Loucy (cell line): ENCODE measurements around the gene TTC16.

Experiments used
- H2AFZ ChIP-seq: fragments of 200-600 bp; sonication (generic); 2 replicates; pipeline ENCODE4 v1.6.0; 2016; ENCODE audit warnings: antibody characterized with exemption, mild to moderate bottlenecking, low read length, moderate library complexity
- H3F3A ChIP-seq: fragments of 200-600 bp; 2 replicates; pipeline ENCODE4 v1.6.0; 2016; ENCODE audit warnings: antibody characterized with exemption, low read depth, mild to moderate bottlenecking
- H3K27me3 ChIP-seq: fragments of 200-600 bp; sonication (generic); 2 replicates; pipeline ENCODE4 v1.6.1; 2014; ENCODE audit warnings: low read length, mild to moderate bottlenecking; ENCODE audit not compliant: insufficient read depth, poor library complexity, severe bottlenecking
- H3K36me3 ChIP-seq: fragments of 200-600 bp; sonication (generic); 2 replicates; pipeline ENCODE4 v1.6.1; 2016; ENCODE audit warnings: low read length; ENCODE audit not compliant: insufficient read depth
- H3K4me1 ChIP-seq: fragments of 200-600 bp; sonication (generic); 2 replicates; pipeline ENCODE4 v1.5.1; 2014; ENCODE audit warnings: low read length, mild to moderate bottlenecking; ENCODE audit not compliant: insufficient read depth, poor library complexity, severe bottlenecking
- H3K4me2 ChIP-seq: fragments of 200-600 bp; sonication (generic); 2 replicates; pipeline ENCODE4 v1.6.0; 2014; ENCODE audit warnings: antibody characterized with exemption, low read length, low read depth, mild to moderate bottlenecking; ENCODE audit not compliant: poor library complexity, severe bottlenecking
- H3K4me3 ChIP-seq: fragments of 200-600 bp; sonication (generic); 2 replicates; pipeline ENCODE4 v1.5.1; 2014; ENCODE audit warnings: low read length, mild to moderate bottlenecking, mixed read lengths; ENCODE audit not compliant: poor library complexity, severe bottlenecking
- H3K79me2 ChIP-seq: fragments of 200-600 bp; sonication (generic); 2 replicates; pipeline ENCODE4 v1.6.1; 2014; ENCODE audit warnings: low read length; ENCODE audit not compliant: insufficient read depth
- H3K9ac ChIP-seq: fragments of 200-600 bp; sonication (generic); 2 replicates; pipeline ENCODE4 v1.6.0; 2014; ENCODE audit warnings: mild to moderate bottlenecking, low read depth, low read length, moderate library complexity; ENCODE audit not compliant: poor library complexity, severe bottlenecking
- H3K9me2 ChIP-seq: fragments of 200-600 bp; sonication (generic); replicated peaks from 2 replicates; pipeline ENCODE4 v1.6.1; 2016; ENCODE audit warnings: low read depth, low read length, mixed read lengths
- H3K9me3 ChIP-seq: fragments of 200-600 bp; sonication (generic); 2 replicates; pipeline ENCODE4 v1.6.1; 2014; ENCODE audit warnings: mild to moderate bottlenecking, antibody characterized with exemption, low read length, low read depth; ENCODE audit not compliant: insufficient read depth
- H4K20me1 ChIP-seq: fragments of 200-600 bp; sonication (generic); 2 replicates; pipeline ENCODE4 v1.6.0; 2014; ENCODE audit warnings: antibody characterized with exemption, low read length, mild to moderate bottlenecking; ENCODE audit not compliant: insufficient read depth, poor library complexity, severe bottlenecking
- EZH2phosphoT487 ChIP-seq: fragments of 200-600 bp; IDR thresholded peaks from 2 replicates; pipeline ENCODE4 v1.6.1; 2018; ENCODE audit warnings: antibody characterized with exemption, mild to moderate bottlenecking, moderate library complexity, borderline replicate concordance
- TF ChIP-seq, protein P1 (sequence below): fragments of 200-600 bp; sonication (generic); conservative IDR thresholded peaks from 2 replicates; pipeline ENCODE4 v1.5.1; 2014; ENCODE audit warnings: mild to moderate bottlenecking, antibody characterized with exemption, low read length

Gene TTC16

DNA sequence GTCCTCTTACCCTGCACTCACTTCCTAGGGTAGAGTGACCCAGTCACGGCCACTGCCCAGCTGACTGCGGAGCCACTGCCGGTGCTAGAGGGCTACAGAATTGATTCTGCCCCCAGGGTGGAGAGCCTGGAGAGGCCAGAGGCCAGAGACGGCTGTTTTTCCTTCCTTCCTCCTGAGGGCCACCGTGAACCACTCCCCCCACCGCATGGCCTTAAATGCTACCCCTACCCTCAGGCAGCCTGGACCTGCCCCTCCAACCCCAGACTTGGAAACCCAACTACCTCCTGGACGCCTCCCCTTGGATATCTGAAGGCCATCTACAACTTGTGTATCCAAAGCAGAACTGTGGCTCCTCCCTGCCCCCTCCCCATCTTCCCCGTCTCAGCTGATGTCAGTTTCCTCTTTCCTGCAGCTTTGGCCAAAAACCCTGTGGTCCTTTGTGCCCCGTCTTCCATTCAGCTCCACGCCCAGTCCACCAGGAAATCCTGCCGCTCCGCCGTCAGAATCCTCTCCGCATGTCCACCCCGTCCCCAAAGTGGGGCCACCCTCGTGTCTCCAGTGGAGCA is 46.3 kb downstream of the TTC16 start:
- Histone ChIP-seq H3K79me2 (peaks cover 54% of the 10 kb centered on the region), H3K9me2 (no peaks in the 10 kb centered on the region), H4K20me1 (peaks cover 21% of the 10 kb centered on the region), H3K4me3 (no peak overlapping the region), H3K9me3 (no peaks in the 10 kb centered on the region), H3K27me3 (no peaks in the 10 kb centered on the region), H2AFZ (no peak overlapping the region), H3K4me1 (peaks cover 4% of the 10 kb centered on the region), H3K4me2 (no peak overlapping the region), H3K36me3 (peaks cover 46% of the 10 kb centered on the region; the same call in 1 of the 2 replicates), H3F3A (no peaks in the 10 kb centered on the region), H3K9ac (no peak overlapping the region)
- no peak for TF ChIP-seq EZH2phosphoT487
- TF ChIP-seq, protein P1, sequence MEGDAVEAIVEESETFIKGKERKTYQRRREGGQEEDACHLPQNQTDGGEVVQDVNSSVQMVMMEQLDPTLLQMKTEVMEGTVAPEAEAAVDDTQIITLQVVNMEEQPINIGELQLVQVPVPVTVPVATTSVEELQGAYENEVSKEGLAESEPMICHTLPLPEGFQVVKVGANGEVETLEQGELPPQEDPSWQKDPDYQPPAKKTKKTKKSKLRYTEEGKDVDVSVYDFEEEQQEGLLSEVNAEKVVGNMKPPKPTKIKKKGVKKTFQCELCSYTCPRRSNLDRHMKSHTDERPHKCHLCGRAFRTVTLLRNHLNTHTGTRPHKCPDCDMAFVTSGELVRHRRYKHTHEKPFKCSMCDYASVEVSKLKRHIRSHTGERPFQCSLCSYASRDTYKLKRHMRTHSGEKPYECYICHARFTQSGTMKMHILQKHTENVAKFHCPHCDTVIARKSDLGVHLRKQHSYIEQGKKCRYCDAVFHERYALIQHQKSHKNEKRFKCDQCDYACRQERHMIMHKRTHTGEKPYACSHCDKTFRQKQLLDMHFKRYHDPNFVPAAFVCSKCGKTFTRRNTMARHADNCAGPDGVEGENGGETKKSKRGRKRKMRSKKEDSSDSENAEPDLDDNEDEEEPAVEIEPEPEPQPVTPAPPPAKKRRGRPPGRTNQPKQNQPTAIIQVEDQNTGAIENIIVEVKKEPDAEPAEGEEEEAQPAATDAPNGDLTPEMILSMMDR = no peak

DNA sequence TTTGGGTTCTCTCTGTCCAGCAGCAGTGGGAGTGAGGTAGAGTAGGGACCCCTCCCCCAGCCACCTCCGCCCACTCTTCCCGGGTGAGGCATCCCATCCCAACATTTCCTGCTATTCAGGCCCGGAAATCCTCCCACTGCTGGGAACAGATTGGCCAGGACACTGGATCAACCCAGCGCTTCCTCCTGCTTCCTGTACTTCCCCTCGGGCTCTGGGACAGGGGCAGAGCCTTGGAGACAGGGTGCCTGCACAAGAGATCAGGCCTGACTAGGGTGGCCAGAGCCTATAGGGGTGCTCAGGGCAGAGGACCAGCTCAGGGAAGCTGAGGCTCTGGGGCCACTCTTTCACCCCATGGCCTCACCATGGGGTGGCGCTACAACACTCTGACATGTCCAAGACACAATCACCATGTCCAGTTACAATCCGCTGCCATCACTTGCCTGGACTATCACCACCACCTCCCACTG is 48.1 kb downstream of the TTC16 start:
- H4K20me1 ChIP-seq = peaks cover 31% of the 10 kb centered on the region
- no peaks in the 10 kb centered on the region for H3K27me3 ChIP-seq
- no peak overlapping the region for H2AFZ ChIP-seq
- H3K9ac ChIP-seq = no peak overlapping the region
- no peaks in the 10 kb centered on the region for H3K9me3 ChIP-seq
- peaks cover 44% of the 10 kb centered on the region; the same call in 1 of the 2 replicates for H3K36me3 ChIP-seq
- H3K4me3 ChIP-seq = no peak overlapping the region
- no peaks in the 10 kb centered on the region for H3K9me2 ChIP-seq
- H3K79me2 ChIP-seq = peaks cover 71% of the 10 kb centered on the region
- H3F3A ChIP-seq = no peaks in the 10 kb centered on the region
- H3K4me2 ChIP-seq = no peak overlapping the region
- peaks cover 21% of the 10 kb centered on the region for H3K4me1 ChIP-seq
- no peak for TF ChIP-seq EZH2phosphoT487
- TF ChIP-seq, protein P1 = peak; percentile 69

DNA sequence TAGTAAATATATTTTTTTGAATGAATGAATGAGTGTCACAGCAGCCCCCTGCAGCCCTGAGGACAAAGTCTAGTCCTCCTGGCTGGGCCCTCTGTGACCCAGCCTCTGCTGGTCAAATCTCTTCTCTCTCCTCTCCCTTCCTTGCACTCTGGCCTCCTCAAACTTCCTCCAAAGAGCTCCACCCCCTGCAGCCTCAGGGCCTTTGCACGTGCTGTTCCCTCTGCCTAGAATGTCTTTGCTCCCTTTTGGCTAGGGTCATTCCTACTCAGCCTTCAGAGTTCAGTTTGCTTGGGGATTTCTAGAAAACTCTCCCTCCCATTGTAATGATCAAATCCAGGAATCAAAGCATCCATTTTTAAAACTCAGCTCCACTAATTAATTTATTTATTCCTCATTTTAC is 49.5 kb downstream of the TTC16 start:
- Histone ChIP-seq H3K9me2 (no peaks in the 10 kb centered on the region), H3K4me1 (peaks cover 31% of the 10 kb centered on the region), H3K4me3 (no peak overlapping the region), H3K9ac (no peak overlapping the region), H3K4me2 (no peak overlapping the region), H3K36me3 (peaks cover 40% of the 10 kb centered on the region; the same call in 1 of the 2 replicates), H3K27me3 (no peaks in the 10 kb centered on the region), H3F3A (no peaks in the 10 kb centered on the region), H3K79me2 (peaks cover 85% of the 10 kb centered on the region), H2AFZ (no peak overlapping the region), H3K9me3 (no peaks in the 10 kb centered on the region), H4K20me1 (peaks cover 41% of the 10 kb centered on the region)
- no peak for TF ChIP-seq EZH2phosphoT487
- TF ChIP-seq, protein P1 = no peak
